Rectal smooth muscle tissue (tissue), 1 donor: ENCODE measurements around the gene FGD6.

Experiments used
- H3K27ac ChIP-seq: one replicate; pipeline ENCODE4 v1.7.0; 2013; ENCODE audit warnings: low read depth, low read length, inconsistent platforms
- H3K27me3 ChIP-seq: one replicate; pipeline ENCODE4 v1.7.0; 2013; ENCODE audit warnings: low read length; ENCODE audit not compliant: control insufficient read depth, insufficient read depth
- H3K36me3 ChIP-seq: one replicate; pipeline ENCODE4 v1.7.0; 2013; ENCODE audit warnings: low read length; ENCODE audit not compliant: control insufficient read depth, insufficient read depth
- H3K4me1 ChIP-seq: one replicate; pipeline ENCODE4 v1.7.0; 2013; ENCODE audit warnings: low read length; ENCODE audit not compliant: control insufficient read depth, insufficient read depth
- H3K4me3 ChIP-seq: one replicate; pipeline ENCODE4 v1.7.0; 2013; ENCODE audit warnings: low read length
- H3K9ac ChIP-seq: one replicate; pipeline ENCODE4 v1.7.0; 2013; ENCODE audit warnings: low read length

The FGD6 gene

DNA sequence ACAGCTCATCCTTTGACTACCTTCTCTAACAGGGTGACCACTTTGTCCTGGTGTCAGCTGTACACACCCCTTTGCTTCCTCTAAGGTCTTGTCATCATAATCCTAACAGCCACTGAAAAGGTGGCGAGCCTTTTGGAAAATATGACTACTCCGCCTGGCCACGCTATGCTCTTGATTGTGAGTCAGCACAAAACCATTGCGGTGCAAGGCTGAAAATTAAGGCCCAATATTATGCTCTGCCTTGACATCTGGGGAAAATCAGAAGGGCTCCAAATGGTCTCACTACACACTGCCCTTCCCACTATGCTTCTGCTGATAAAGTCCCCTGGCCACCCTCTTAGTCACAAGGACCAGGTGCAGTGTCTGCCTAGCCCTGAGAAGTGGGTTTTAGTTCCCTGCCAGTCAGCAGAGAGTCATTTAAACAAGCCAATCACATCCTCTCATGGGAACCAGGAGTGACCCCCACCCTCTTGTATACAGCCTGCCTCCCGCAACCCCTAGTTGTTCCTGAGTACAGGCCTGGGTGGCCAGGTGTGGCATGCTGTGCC, 34.3 kb downstream of the FGD6 start:
- Histone ChIP-seq H3K27ac (no peak overlapping the region), H3K4me1 (no peaks in the 10 kb centered on the region), H3K27me3 (no peaks in the 10 kb centered on the region), H3K4me3 (no peak overlapping the region), H3K9ac (no peak overlapping the region), H3K36me3 (no peaks in the 10 kb centered on the region)

DNA sequence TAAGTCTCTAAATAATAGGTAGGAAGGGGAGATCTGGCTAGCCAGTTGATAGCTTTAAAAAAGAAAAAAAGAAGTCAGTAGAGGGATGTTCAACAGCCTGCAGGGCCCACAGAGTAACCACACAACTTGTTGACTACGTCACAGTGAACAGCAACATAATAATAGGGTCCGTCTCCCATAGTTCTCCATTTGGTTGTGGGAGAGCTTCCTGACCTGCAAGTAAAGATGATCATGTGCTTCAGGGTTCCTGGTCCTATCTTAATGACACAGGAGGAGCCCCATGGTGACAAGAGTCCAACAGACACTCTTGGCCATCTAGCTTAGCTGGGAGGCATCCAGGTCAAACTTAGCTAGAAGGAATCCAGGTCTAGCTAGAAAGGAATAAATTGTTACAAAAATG, 36.2 kb downstream of the FGD6 start:
- H3K27ac ChIP-seq: no peak overlapping the region
- H3K4me1 ChIP-seq: no peaks in the 10 kb centered on the region

DNA sequence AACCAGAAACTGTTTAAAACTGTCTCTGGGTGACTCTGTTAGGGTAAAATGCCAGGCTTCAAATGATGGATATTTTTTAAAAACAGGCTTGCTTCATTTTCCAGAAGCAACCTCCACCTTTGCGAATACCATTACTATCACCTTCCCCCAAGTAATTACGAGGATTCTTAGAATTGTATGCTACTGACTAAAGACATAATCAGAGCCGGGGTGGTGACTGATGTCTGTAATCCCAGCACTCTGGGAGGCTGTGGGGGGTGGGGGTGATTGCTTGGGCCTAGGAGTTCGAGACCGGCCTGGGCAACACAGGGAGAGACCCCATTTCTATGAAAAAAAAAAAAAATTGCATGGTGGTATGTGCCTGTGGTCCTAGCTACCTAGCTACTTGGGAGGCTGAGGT, 38.3 kb downstream of the FGD6 start:
- Histone ChIP-seq H3K36me3 (no peaks in the 10 kb centered on the region), H3K4me1 (peaks cover 3% of the 10 kb centered on the region), H3K9ac (no peak overlapping the region), H3K27me3 (no peaks in the 10 kb centered on the region), H3K4me3 (no peak overlapping the region), H3K27ac (no peak overlapping the region)

More for the DNA sequence above, 36.2 kb downstream of the FGD6 start:
- Histone ChIP-seq H3K27me3 (no peaks in the 10 kb centered on the region), H3K36me3 (no peaks in the 10 kb centered on the region), H3K4me3 (no peak overlapping the region), H3K9ac (no peak overlapping the region)

DNA sequence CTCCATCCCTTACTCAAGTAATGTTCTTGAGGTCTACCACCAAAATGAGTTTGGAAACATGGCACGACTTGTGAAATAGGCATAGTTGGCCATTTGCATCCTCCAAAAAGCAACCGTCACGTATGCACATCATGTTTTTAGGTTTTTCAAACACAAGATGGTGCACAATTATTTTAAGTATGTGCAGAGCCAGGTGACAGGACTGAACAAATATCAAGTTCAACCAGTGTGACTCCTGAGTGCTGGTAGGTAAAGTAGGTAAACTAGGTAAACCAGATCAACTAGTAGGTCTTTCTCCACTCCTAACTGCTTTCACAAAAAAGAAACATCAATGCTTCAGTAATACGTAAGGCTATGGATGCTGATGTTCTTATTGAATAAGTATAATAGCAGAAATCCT, 39.1 kb downstream of the FGD6 start:
- Histone ChIP-seq H3K27me3 (no peaks in the 10 kb centered on the region), H3K27ac (no peak overlapping the region), H3K4me3 (no peak overlapping the region), H3K4me1 (peaks cover 9% of the 10 kb centered on the region), H3K36me3 (no peaks in the 10 kb centered on the region), H3K9ac (no peak overlapping the region)

DNA sequence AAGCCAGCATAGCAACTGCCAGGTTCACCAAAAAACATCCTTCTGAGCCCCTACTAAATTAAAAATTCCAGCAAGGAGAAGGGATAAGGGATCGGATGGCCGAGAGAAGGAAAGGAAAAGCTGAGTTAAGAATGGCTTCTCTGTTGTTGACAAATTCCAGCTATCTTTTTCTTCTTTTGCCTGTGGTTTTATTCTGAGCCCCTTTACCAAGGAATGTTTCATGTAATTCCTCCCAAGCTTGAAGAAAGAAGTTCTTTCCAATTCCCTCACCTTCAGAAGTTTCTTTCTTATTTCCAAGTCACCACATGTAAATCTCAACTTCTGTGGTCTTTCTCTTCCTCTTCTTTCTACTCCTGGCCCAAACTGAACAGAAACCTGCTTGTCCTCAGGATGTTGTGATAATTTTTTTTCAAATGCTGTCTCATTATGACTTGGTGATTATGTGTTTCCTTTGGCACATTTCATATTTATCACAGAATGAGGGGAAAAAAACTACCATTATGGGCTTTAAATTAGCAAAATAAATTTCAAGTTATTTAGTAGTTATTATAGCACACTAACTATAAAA, 40.0 kb downstream of the FGD6 start:
- H3K4me1 ChIP-seq: peaks cover 12% of the 10 kb centered on the region
- H3K27ac ChIP-seq: no peak overlapping the region
- H3K27me3 ChIP-seq: no peaks in the 10 kb centered on the region
- H3K36me3 ChIP-seq: no peaks in the 10 kb centered on the region
- H3K4me3 ChIP-seq: no peak overlapping the region
- H3K9ac ChIP-seq: no peak overlapping the region

DNA sequence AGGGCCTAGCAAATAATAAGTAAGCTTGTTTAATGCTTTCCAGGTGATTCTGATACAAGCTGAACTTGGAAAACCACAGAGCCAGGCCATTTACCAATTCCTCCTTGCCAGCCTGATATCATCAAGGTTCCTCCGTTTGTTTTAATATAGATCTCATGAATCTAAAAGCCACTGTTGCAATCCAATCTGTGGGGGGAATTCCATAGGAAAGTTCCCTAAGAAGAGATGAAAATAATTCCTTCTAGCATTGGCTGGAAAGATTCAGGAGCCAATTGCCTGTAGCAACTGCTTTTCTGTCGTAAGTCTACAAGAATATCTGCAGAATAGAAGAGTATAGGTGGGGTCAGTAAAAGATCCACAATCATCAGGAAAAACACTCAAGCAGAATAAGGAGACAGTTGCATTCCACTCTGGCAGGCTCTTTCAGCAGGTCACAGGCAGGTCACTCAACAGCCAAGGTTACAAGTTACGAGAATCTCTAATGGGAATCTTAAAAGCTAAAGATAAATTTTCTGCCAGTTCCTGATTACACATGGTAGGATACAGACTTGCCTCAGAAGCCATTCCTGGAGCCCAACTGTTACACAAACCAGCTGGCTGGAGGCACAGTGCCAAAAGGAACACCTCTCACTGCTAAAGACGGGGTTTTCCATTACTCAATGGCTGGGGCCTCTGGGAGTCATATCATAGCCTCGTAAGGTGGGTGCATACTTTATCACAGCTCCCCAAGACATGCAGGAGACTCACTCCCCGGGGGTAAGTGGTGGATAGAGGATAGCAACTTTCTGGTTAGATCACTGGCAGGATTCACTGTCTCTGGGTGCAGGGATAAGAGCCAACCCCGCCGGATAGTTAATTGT, 43.6 kb downstream of the FGD6 start:
- Histone ChIP-seq H3K27me3 (no peaks in the 10 kb centered on the region), H3K4me3 (peak overlapping the region; percentile 16), H3K4me1 (peaks cover 12% of the 10 kb centered on the region), H3K9ac (no peak overlapping the region), H3K36me3 (no peaks in the 10 kb centered on the region), H3K27ac (peak overlapping the region; percentile 72)

DNA sequence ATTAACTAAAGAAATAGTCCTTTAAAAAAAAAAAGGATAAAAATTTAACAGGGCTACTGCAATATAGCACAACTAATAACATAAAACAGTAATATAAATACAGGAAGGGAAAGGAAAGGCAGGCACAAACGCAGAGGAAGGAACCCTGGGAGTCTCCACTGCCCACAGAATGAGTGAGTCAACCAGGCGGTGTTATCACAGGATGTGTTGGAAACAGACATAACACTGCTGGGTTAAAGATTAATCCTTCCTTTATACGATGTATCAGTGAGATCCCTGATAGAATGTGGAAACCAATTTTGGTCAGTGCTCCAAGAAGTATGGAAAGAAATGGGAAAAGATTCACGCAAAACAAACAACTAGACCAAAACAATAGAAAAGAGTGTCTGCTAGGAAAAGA, 47.9 kb downstream of the FGD6 start:
- Histone ChIP-seq H3K4me1 (peaks cover 12% of the 10 kb centered on the region), H3K27ac (no peak overlapping the region), H3K9ac (no peak overlapping the region), H3K4me3 (no peak overlapping the region), H3K36me3 (no peaks in the 10 kb centered on the region), H3K27me3 (no peaks in the 10 kb centered on the region)

DNA sequence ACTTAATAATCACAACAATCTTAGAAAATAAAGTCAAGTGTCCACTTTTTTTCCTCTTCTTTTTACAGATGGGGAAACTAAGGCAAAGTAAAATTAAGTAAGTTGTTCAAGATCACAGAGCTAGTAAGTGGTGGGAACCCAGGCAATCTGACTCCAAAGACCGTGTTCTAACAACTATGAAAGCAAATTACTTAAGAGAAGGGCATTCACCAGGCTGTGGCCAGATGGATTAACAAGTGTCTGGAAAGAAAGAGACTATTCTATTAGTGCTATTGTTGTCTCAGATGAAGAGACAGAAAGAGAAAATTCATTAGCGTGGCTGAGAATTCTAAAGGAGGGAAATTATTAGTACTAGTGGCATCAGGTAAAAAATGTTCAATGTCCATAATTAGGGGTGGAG, 48.5 kb downstream of the FGD6 start:
- Histone ChIP-seq H3K27ac (no peak overlapping the region), H3K9ac (no peak overlapping the region), H3K27me3 (no peaks in the 10 kb centered on the region), H3K4me3 (no peak overlapping the region), H3K36me3 (no peaks in the 10 kb centered on the region), H3K4me1 (peaks cover 9% of the 10 kb centered on the region)

DNA sequence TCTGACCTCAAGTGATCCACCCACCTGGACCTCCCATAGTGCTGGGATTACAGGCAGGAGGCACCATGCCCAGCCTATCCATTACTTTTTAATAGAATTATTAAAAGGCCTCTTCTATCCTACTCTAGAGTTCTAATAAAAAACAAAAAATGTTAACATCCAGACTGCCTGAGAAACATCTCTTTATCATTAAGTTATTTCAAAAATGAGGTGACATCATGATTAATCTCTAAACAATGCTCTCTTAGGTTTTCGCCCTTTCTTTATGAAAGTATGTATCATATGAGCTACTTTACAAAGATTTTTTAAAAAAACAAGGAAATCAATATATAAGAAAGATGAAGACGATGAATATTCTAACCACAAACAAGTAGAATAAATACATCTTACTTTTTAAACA, 52.6 kb downstream of the FGD6 start:
- H3K4me1 ChIP-seq: peaks cover 11% of the 10 kb centered on the region
- no peak overlapping the region for H3K27ac ChIP-seq
- H3K27me3 ChIP-seq: no peaks in the 10 kb centered on the region
- no peaks in the 10 kb centered on the region for H3K36me3 ChIP-seq
- no peak overlapping the region for H3K9ac ChIP-seq
- peak overlapping the region; percentile 51 for H3K4me3 ChIP-seq

DNA sequence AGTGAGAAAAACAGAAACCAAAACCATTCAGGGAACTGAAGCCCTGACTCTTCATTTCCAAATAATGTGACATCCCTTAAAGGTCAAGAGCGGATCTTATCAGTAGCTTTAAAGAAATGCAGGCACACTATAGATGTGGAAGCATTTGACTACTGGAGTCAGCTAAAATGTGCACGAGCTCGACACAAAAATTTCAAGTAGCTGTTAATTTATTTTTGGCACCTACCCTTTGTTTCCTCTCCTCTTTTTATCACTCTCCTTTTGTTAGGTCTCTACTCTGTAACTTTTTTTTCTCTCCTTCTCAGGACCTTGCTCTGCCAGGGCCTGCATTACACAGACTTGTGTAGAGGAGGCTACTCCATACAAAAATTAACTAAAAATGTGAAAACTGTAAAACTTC, 58.3 kb downstream of the FGD6 start:
- Histone ChIP-seq H3K4me3 (no peak overlapping the region), H3K4me1 (peaks cover 11% of the 10 kb centered on the region), H3K27ac (no peak overlapping the region), H3K27me3 (no peaks in the 10 kb centered on the region), H3K36me3 (no peaks in the 10 kb centered on the region), H3K9ac (no peak overlapping the region)

DNA sequence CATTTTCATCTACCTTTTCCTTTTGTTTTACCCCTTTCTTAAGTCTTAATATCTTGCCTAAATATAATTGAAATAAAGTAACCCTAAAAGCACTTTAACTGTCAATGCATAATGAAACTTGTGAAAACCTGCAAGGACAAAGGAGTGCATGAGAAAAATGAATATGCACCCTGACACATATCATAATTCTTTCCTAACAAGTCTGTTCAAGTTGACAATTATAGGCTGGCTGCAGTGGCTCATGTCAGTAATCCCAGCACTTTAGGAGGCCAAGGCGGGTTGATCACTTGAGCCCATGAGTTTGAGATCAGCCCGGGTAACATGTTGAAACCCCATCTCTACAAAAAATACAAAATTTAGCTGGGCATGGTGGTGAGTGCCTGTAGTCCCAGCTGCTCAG, 65.4 kb downstream of the FGD6 start:
- no peak overlapping the region for H3K27ac ChIP-seq
- H3K27me3 ChIP-seq: no peaks in the 10 kb centered on the region

DNA sequence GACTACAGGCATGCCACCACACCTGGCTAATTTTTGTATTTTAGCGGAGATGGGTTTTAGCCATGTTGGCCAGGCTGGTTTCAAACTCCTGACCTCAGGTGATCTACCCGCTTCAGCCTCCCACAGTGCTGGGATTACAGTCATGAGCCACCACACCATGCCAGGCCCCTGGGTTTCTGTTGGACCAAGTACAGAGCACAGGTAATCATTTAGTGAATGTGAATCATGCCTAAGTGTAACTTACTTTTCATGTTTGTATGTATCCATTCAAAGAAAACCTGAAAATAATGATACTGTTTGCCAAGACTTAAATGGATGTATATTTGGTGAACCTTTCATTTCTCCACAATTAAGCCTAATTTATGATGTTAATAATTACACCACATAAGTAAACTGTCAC, 65.9 kb downstream of the FGD6 start:
- Histone ChIP-seq H3K4me3 (no peak overlapping the region), H3K27ac (no peak overlapping the region), H3K27me3 (no peaks in the 10 kb centered on the region), H3K4me1 (no peaks in the 10 kb centered on the region), H3K36me3 (no peaks in the 10 kb centered on the region), H3K9ac (no peak overlapping the region)

More for the DNA sequence above, 65.4 kb downstream of the FGD6 start:
- H3K4me3 ChIP-seq: no peak overlapping the region
- H3K4me1 ChIP-seq: no peaks in the 10 kb centered on the region
- no peak overlapping the region for H3K9ac ChIP-seq
- H3K36me3 ChIP-seq: no peaks in the 10 kb centered on the region

DNA sequence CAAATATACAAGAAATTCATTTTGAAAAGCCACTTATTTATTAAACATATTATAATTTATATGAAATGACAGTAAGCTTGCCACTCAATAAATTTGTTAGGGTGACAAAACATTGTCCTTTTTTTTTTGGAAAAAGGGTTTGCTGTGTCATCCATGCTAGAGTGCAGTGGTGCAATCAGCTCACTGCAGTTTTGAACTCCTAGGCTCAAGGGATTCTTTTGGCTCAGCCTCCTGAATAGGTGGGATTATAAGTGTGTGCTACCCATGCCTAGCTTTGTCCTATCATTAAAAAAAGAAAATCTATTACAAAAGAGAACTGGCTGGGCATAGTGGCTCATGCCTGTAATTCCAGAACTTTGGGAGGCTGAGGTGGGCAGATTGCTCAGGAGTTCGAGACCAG, 66.8 kb downstream of the FGD6 start:
- Histone ChIP-seq H3K4me1 (no peaks in the 10 kb centered on the region), H3K27ac (no peak overlapping the region), H3K9ac (no peak overlapping the region), H3K27me3 (no peaks in the 10 kb centered on the region), H3K36me3 (no peaks in the 10 kb centered on the region), H3K4me3 (no peak overlapping the region)
